K562 treated with DMSO at 1 percent for 24 hours (cell line): ENCODE data around the gene TMEM61. TPM values are rescaled to one million over a fixed set of nuclear protein-coding genes. Genes with fewer than 3 reads are reported as not detected.

Source experiments
- total RNA-seq: library from RNA; unstranded; fragments of 300-600 nt; gene quantifications from 2 replicates; pipeline ENCODE4 v1.2.3, GENCODE V29; 2022; ENCODE audit warnings: low read depth; ENCODE audit not compliant: insufficient read depth

Gene TMEM61
- total RNA-seq = not detected in 2 replicates

DNA sequence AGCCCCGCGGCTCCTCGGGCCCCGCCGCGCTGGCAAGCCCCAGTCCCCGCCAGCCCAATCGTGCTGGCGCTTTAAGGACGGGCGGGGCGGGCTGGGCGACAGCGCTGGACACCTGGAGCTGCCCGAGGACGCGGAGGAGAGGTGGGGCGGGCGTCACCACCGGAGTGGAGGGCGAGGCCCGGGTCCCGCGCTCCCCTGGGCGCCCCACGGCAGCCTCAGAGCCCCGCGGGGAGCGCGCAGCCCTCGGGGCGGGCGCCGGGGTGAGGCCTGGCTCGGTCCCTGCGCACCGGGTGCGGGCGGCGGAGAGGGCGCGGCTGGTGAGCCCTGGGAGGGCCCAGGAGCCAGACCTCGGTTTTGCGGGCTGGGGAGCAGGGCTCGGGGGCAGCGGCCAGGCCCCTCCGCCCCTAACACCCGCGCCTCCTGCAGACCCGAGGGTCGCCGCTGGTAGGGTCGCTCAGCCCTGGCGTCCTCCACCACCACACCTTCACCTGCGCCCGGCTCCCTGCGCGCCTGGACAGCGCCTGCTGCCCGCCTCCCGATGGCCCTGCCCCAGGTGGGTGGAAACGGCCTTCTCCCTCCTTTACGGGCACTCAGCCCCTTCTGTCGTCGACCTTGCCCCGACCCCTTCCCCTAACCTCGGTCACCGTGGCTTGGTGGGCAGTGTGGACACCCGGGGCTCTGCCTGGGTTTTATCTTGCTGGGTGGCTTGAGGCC is at the start of gene TMEM61:
Gene TMEM61, plus strand, starts transcription at position 101 of the 714 bp plus-strand sequence. Its CDS starts 438 bp downstream, at position 539.

DNA sequence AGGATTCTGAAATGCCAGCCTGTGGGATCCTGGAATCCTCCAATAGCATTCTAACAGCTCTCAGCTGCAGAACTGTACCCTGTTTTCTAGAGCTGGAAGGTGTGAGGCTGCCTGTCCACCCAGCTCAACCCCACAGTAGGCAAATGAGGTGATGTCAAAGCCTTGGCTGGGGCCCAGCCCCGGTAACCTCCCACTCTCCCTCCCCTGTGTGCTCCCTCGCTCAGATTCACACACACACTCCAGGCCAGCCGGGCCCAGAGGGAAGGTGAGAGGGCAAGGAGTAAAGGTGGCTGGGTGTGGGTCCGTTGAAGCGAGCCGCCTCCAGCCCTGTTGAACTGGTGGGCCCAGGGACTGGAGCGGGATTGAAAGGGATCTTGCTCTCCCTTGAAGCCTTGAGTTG is 18.2 kb downstream of the TMEM61 start, which contains the start of gene BSND:
Gene BSND, plus strand, starts transcription at position 257 of the 400 bp plus-strand sequence. CDS start 254 bp downstream, outside the sequence.

GRCh38 chr1:55039342-55040082 is 59.1 kb downstream of the TMEM61 start, which contains the start of gene PCSK9:
PCSK9 (plus strand) TSS chr1:55039548; CDS start chr1:55039838, 290 bp downstream.

Other genes with a start within 250 kb of the TMEM61 start
- 9.4 and 10.4 TPM in 2 replicates for gene PARS2, start 216.1 kb upstream of the TMEM61 start, total RNA-seq
- 0.23 and 0.29 TPM in 2 replicates for gene TTC22, start 179.3 kb upstream of the TMEM61 start, total RNA-seq
- gene DHCR24, start 93.4 kb upstream of the TMEM61 start, total RNA-seq = 121 and 122 TPM in 2 replicates
- not detected in 2 replicates for gene BSND, start 18.3 kb downstream of the TMEM61 start, total RNA-seq
- 77.6 and 87.7 TPM in 2 replicates for gene PCSK9, start 58.9 kb downstream of the TMEM61 start, total RNA-seq
- 9.5 and 13.6 TPM in 2 replicates for gene USP24, start 234.7 kb downstream of the TMEM61 start, total RNA-seq